ENCODE results near the gene AKAP8L. TPM values are rescaled to one million over a fixed set of nuclear protein-coding genes. Genes with fewer than 3 reads are reported as not detected.

Gene AKAP8L
- total and polyA plus RNA-seq, 2 donors (not counting 1 experiment from before 2014, with no cell fraction given): 184 to 211 TPM

DNA sequence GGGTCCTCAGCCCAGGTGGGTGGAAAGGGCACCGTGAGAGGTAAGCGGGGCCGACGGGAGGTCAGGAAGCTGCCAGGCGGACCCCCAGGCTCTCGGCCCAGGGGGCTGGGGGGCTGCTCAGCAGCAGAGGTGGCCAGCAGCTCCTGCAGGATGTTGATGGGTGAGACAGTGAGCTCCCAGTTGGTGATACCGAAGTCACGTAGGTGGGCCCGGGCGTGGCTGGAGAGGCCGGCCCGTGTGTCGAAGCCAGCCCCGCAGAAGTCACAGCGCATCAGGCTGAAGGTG, 18.0 kb upstream of the AKAP8L start:
- no peak overlapping the region for H3K9ac ChIP-seq (ENCODE audit: low read length)
- Mint-ChIP-seq H3K9me3 (ENCODE audit: insufficient read depth) (no peaks in the 10 kb centered on the region), H3K27ac (no peak overlapping the region), H3K4me1 (peaks cover 11% of the 10 kb centered on the region), H3K27me3 (no peaks in the 10 kb centered on the region), H3K4me3 (no peak overlapping the region)
- H3K4me2 ChIP-seq (replicated peaks; ENCODE audit: low read depth, low read length, poor library complexity, severe bottlenecking): no peak overlapping the region
- H3K4me3 ChIP-seq (ENCODE audit: control extremely low read depth in 1 of 5, extremely low read depth in 1 of 5, insufficient read depth in 1 of 5, low read depth in 2 of 5, low read length in 4 of 5): no peak overlapping the region
- peaks cover 0 to 7% (median 0%) of the 10 kb centered on the region in 3 donors for H3K9me3 ChIP-seq (ENCODE audit: control extremely low read depth in 1 of 3, control insufficient read depth in 2 of 3, insufficient read depth in 1 of 3, low read length in 2 of 3)
- ChIA-PET CTCF (no interaction called here), POLR2A (no interaction called here)
- H3K4me1 ChIP-seq (ENCODE audit: control insufficient read depth in 2 of 2, insufficient read depth in 2 of 2, low read length in 2 of 2): peaks cover 7 to 13% of the 10 kb centered on the region in 2 donors
- DNase-seq: no peak
- WGBS (ENCODE audit: insufficient coverage): 98% methylated on average over 7 of the region's 15 CpGs
- H3K36me3 ChIP-seq (replicated peaks in 1 of 2; ENCODE audit: control extremely low read depth in 1 of 2, control insufficient read depth in 1 of 2, extremely low read depth in 1 of 2, insufficient read depth in 2 of 2, low read length in 1 of 2): no peaks in the 10 kb centered on the region
- ATAC-seq (ENCODE audit: low read depth): no peak
- no peak overlapping the region for H2AFZ ChIP-seq (ENCODE audit: insufficient read depth, low read depth, low read length, poor library complexity, severe bottlenecking)
- no peaks in the 10 kb centered on the region for H3K27me3 ChIP-seq (replicated peaks in 1 of 4; ENCODE audit: control extremely low read depth in 1 of 4, control insufficient read depth in 3 of 4, insufficient read depth in 4 of 4, low read length in 3 of 4)
- no peak overlapping the region for H3K27ac ChIP-seq (ENCODE audit: low read length in 2 of 2)
- no peak for TF ChIP-seq EZH2 (IDR thresholded peaks at IDR 0.05; ENCODE audit: borderline replicate concordance, insufficient read depth, low read depth, low read length, poor library complexity, severe bottlenecking)
- TF ChIP-seq, protein P1, sequence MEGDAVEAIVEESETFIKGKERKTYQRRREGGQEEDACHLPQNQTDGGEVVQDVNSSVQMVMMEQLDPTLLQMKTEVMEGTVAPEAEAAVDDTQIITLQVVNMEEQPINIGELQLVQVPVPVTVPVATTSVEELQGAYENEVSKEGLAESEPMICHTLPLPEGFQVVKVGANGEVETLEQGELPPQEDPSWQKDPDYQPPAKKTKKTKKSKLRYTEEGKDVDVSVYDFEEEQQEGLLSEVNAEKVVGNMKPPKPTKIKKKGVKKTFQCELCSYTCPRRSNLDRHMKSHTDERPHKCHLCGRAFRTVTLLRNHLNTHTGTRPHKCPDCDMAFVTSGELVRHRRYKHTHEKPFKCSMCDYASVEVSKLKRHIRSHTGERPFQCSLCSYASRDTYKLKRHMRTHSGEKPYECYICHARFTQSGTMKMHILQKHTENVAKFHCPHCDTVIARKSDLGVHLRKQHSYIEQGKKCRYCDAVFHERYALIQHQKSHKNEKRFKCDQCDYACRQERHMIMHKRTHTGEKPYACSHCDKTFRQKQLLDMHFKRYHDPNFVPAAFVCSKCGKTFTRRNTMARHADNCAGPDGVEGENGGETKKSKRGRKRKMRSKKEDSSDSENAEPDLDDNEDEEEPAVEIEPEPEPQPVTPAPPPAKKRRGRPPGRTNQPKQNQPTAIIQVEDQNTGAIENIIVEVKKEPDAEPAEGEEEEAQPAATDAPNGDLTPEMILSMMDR (IDR thresholded peaks at IDR 0.05): no peak
- H3K79me2 ChIP-seq (ENCODE audit: control insufficient read depth, insufficient read depth, low read length): peaks cover 5% of the 10 kb centered on the region
- H4K20me1 ChIP-seq (ENCODE audit: control insufficient read depth, insufficient read depth, low read length, poor library complexity, severe bottlenecking): peaks cover 4% of the 10 kb centered on the region
- intact Hi-C loops (cut with micrococcal nuclease): no loop called here

DNA sequence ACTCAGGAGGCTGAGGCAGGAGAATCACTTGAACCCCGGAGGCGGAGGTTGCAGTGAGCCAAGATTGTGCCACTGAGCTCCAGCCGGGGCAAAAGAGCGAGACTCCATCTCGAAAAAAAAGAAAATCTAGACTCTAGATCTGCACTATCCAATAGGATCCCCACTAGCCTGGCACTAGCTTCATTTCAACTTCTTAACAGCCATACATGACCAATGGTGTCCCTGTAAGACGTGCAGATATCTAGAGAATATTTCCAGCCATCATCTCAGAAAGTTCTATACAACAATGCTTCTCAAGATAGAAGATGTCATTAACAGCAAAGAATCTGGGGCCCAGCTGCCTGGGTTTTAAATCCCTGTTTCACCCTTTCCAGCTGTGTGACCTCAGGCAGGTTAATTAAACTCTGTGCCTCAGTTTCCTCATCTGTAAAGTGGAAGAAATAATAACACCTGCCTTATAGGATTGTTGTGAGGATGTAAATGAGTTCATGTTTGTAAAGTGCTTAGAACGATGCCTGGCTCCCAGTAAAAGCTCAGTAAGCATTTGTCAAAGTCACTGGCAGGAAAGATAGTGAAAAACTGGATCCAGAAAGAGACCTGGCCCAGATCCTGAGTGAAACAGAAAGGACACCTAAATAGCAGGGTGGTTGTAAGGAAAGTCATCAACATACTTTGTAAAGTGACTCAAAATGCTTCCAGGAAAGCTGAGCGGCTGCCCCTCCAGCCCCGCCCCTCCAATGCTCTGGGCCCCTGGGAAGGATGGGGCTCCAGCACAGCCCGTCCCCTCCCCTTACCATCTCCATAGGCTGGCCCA, 17.4 kb upstream of the AKAP8L start:
- intact Hi-C loops (cut with micrococcal nuclease): no loop called here
- Mint-ChIP-seq H3K4me1 (peaks cover 17% of the 10 kb centered on the region), H3K27me3 (no peaks in the 10 kb centered on the region), H3K4me3 (no peak overlapping the region), H3K27ac (no peak overlapping the region), H3K9me3 (ENCODE audit: insufficient read depth) (no peaks in the 10 kb centered on the region)
- Histone ChIP-seq H3K4me2 (replicated peaks; ENCODE audit: low read depth, low read length, poor library complexity, severe bottlenecking) (no peak overlapping the region), H3K9me3 (ENCODE audit: control extremely low read depth in 1 of 3, control insufficient read depth in 2 of 3, insufficient read depth in 1 of 3, low read length in 2 of 3) (peaks cover 0 to 7% (median 0%) of the 10 kb centered on the region in 3 donors), H3K36me3 (replicated peaks in 1 of 2; ENCODE audit: control extremely low read depth in 1 of 2, control insufficient read depth in 1 of 2, extremely low read depth in 1 of 2, insufficient read depth in 2 of 2, low read length in 1 of 2) (no peaks in the 10 kb centered on the region), H3K79me2 (ENCODE audit: control insufficient read depth, insufficient read depth, low read length) (peaks cover 10% of the 10 kb centered on the region), H3K4me3 (ENCODE audit: control extremely low read depth in 1 of 5, extremely low read depth in 1 of 5, insufficient read depth in 1 of 5, low read depth in 2 of 5, low read length in 4 of 5) (no peak overlapping the region), H3K27me3 (replicated peaks in 1 of 4; ENCODE audit: control extremely low read depth in 1 of 4, control insufficient read depth in 3 of 4, insufficient read depth in 4 of 4, low read length in 3 of 4) (no peaks in the 10 kb centered on the region), H2AFZ (ENCODE audit: insufficient read depth, low read depth, low read length, poor library complexity, severe bottlenecking) (no peak overlapping the region), H3K9ac (ENCODE audit: low read length) (no peak overlapping the region), H4K20me1 (ENCODE audit: control insufficient read depth, insufficient read depth, low read length, poor library complexity, severe bottlenecking) (peaks cover 10% of the 10 kb centered on the region), H3K4me1 (ENCODE audit: control insufficient read depth in 2 of 2, insufficient read depth in 2 of 2, low read length in 2 of 2) (peaks cover 12 to 19% of the 10 kb centered on the region in 2 donors), H3K27ac (ENCODE audit: low read length in 2 of 2) (no peak overlapping the region)
- no peak for DNase-seq
- TF ChIP-seq, protein P1 (IDR thresholded peaks at IDR 0.05): no peak
- TF ChIP-seq EZH2 (IDR thresholded peaks at IDR 0.05; ENCODE audit: borderline replicate concordance, insufficient read depth, low read depth, low read length, poor library complexity, severe bottlenecking): no peak
- no peak for ATAC-seq (ENCODE audit: low read depth)
- WGBS (ENCODE audit: insufficient coverage): 87% methylated on average over 9 of the region's 10 CpGs
- POLR2A ChIA-PET: interaction anchor here (0.6 kb wide), 1 partner anchor 32 kb away, joined by 4 read pairs; no protein-coding TSS in a partner anchor
- CTCF ChIA-PET: interaction anchor here (1.1 to 1.6 kb wide), 2 partner anchors 17 to 119 kb away, joined by 3 to 5 read pairs; partner anchors contain the start of gene AKAP8L
